ENCODE results near the gene CNOT8. TPM values are rescaled to one million over a fixed set of nuclear protein-coding genes. Genes with fewer than 3 reads are reported as not detected.
"Not testable (repeated sequence)": the region's sequence is repeated elsewhere in the genome, so short reads cannot be mapped to it uniquely, and the experiment has no call there.

Gene CNOT8
- total RNA-seq, 1 donor from 2014 or later: 66.2 TPM

GRCh38 chr5:154865466-154866184, 7.2 kb downstream of the CNOT8 start:
- DNase-seq (ENCODE audit: low spot score): no peak

DNA sequence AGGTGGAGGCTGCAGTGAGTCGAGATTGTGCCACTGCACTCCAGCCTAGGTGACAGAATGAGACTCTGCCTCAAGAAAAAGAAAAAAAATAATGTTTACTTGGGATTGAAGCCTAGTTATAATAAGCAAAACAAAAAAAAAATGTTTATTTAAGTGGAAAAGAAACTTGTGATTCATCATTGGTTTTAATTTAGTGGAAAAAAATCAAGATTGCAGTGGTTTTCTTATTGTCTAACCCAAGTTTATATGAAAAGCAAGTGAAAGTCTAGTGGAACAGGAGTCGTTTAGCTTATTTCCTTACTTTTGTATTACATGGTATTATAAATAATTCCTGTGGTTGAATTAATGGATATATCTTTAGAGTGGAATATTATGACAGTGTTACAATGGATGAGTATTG, 8.4 kb downstream of the CNOT8 start:
- no peak for DNase-seq (ENCODE audit: low spot score)

DNA sequence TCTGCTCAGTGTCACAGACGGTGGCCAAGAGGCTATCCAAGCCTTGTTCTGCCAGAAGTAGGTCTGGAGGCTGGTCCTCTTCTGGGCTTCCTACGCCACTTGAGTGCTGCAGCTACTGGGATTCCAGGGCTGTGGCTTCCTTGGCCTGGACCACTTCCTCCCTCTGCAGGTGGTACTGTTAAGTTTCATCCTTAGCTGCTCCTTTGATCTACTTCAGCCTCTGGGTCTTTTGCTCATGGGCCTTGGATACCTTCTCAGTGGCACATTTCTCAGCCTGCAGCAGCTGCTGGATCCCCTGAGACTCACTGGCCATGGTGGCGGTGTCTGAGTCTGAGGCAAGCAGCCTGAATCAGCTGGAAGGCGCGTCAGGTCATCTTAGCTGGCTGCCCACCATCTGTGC, 10.3 kb downstream of the CNOT8 start:
- DNase-seq (ENCODE audit: low spot score): no peak

DNA sequence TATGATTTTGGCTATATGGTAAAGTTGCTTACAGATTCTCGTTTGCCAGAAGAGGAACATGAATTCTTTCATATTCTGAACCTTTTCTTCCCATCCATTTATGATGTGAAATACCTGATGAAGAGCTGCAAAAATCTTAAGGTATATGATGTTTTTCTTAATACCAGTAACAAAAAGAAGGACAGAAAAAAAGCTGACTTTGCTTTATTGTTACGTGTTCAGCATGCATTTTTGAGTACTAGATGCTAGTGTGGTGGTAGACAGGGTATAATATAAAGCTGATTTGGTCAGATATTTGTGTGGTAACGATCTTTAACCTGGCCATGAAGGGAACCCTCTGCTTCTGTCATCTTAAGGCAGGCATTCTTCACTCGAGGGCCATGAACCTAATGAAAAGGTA, 13.3 kb downstream of the CNOT8 start:
- no peak for DNase-seq (ENCODE audit: low spot score)

- no peak for DNase-seq (ENCODE audit: low spot score)
Measured at GRCh38 chr5:154873791-154874331, 15.4 kb downstream of the CNOT8 start.

DNA sequence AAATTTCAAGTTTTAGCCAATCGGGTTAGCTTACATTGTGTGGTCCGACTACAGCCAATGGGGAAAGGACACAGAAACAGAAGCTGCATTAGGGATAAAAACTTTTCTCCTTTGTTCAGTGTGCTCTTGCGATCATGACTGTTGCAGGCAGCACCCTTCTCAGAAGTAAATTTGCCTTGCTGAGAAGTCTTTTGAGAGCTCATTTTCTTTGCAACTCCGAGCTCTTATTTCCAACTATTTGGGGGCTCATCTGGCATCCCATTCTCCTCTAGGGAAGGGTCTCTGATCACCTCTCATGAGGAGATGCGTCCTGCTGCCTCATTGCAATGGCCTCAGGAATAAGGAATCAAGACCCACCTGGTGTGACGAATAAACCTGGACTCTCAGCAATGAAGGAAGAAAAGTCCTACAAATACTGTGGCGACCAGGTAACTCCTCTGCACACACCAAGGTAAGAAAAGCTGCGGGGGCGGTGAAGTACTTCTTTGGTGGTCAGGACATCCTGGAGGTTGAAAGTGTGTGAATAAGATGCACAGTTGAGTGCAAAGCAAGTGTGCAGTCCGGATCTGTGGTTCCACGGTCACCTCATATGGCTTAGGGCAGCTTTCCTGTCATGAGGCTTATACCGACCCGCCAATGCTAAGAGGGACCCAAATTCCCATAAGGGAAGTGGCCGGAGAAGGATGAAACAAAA, 20.4 kb downstream of the CNOT8 start:
- no peak for DNase-seq (ENCODE audit: low spot score)

DNA sequence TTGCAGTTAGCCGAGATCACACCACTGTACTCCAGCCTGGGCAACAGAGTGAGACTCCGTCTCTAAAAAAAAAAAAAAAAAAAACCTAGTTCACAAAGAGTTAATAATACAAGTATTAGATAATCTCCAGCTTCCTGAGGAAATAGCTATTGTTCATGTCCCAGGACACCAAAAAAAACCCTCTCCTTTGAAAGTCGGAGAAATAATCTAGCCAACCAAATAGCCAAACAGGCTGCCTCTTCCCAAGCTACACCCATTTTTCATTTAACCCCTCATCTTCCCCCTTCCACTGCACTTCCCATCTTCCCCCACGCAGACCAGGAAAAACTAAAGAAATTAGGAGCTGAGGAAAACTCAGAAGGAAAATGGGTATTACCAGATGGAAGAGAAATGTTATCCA, 23.6 kb downstream of the CNOT8 start:
- no peak for DNase-seq (ENCODE audit: low spot score)

- no peak for DNase-seq (ENCODE audit: low spot score)
Measured at GRCh38 chr5:154884424-154884823, 26.0 kb downstream of the CNOT8 start.

GRCh38 chr5:154885439-154885838, 27.0 kb downstream of the CNOT8 start:
- no peak for DNase-seq (ENCODE audit: low spot score)

- DNase-seq (ENCODE audit: low spot score): no peak
Measured at GRCh38 chr5:154892369-154892771, 33.9 kb downstream of the CNOT8 start.

DNA sequence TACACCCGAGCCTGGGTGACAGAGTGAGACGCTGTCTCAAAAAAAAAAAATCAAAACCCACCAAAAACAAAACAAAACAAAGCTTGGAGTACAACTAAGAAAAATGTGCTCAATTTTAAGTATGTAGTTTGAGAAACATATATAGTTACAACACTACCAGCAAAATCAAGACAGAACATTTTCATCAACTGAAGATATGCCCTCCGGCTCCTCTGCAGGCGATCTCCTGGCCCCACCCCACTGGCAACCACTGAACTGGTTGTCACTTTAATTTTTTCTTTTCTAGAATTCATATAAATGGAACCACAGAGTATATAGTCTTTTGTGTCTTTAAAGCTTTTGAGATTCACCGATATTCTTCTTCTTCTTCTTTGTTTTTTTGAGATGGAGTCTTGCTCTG, 35.0 kb downstream of the CNOT8 start:
- DNase-seq (ENCODE audit: low spot score): no peak

- no peak for DNase-seq (ENCODE audit: low spot score)
Measured at GRCh38 chr5:154895606-154896561, 37.5 kb downstream of the CNOT8 start.

DNA sequence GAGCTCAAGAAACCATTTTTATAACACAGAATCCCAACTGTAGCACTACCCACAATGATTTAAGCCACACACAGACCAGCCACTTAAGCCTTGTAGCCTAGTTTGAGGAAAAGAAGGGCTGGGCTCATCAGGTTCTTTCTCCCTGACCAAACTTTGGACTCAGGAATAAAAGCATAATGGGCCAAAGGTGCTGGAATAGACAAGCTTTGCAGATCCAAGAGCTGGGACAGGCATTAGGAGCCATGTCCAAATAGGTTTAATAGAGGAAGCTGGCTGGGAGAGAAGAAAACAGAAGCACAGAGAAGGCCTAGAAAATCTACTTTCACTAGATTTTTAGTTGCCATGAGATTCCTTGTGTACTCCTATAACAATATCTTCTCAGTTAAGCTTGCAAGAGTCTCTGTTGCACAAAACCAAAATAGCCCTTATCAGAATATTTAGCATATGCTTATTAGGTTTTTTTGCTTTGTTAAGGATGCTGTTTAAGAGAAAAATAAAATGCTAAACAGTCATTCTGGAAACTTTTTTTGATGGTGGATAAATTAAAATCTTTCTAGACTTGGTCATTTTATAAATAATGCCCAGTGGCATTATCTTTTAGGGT, 38.2 kb downstream of the CNOT8 start:
- DNase-seq (ENCODE audit: low spot score): no peak

DNA sequence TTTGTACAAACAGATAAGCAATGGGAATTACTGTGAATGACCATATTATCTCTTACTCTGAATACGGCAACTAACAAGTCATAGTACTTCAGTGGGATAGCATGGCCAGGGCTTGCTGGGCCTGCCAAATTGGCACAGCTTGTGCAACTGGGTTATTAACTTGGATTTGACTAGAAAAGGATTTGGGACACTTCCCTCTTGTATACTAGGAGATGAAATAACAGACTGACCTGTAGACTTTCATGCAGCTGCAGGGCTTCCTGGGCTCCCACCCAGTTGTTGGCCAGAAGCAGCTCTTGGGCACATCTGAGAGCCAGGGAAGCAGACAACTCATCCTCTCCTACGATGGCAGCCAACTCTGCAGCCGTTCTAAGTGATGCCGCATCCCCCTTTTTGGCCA, 39.8 kb downstream of the CNOT8 start:
- no peak for DNase-seq (ENCODE audit: low spot score)

DNA sequence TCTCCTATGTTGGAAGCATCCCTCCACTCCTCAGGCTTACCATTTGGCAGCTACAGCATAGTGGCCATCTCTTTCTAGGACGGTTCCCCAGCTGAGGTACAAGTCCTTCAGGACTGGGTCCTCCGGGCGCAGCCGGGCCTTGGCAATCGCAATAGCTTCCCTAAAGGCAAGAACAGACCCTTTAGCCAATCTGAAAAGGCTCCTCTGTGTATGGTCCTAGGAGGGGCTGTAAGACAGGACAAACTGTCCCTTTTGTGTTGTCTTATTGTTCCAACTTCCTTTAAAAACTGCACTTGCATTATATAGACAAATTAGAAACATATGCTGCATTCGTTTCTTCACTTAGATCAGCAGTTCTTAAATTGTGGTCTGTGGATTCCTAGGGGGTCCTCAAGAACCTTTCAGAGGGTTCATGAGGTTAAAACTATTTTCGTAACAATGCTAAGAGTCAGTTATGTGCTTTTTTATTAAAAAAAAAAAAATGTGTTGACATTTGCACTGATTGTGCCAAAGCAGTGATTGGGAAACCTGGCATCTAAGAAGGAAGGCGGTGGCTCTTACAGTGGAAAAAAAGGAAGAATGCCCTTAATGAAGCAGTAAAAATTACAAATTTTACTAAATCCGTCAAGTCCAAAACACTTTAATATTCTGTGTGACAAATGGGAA, 40.9 kb downstream of the CNOT8 start:
- no peak for DNase-seq (ENCODE audit: low spot score)

DNA sequence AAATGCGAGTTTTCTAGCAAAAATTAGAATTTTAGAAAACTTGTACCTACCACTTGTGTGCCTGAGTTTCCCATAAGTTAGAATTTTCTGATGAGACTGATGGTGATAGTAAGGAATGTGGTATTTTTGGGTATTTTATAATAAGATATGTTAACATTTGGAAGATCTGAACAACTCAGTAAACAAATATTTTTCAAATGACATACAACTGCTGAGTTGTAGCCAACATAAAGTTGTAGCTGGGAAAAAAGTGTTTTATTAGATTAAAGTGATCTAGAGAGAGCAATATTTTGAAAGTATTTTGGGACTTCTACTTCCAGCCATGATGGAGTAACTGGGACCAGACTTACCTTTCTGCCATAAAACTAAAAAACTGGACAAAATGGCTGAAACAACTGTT, 41.6 kb downstream of the CNOT8 start:
- no peak for DNase-seq (ENCODE audit: low spot score)

- DNase-seq (ENCODE audit: low spot score): no peak
Measured at GRCh38 chr5:154901276-154901675, 42.8 kb downstream of the CNOT8 start.

DNA sequence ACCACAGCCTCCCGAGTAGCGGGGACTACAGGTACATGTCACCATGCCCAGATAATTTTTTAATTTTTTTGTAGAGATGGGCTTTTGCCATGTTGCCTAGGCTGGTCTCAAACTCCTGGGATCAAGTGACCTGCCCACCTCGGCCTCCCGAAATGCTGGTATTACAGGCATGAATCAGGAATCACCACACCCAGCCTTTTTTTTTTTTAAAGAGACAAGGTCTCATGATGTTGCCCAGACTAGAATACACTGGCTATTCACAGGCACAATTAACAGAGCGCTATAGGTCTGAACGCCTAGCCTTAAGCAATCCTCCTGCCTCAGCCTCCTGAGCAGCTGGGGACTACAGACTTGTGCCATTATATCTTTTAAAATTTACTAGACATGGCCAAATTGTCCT, 43.5 kb downstream of the CNOT8 start:
- DNase-seq (ENCODE audit: low spot score): no peak

- DNase-seq (ENCODE audit: low spot score): not testable (repeated sequence)
Measured at GRCh38 chr5:154905601-154906000, 47.2 kb downstream of the CNOT8 start.

GRCh38 chr5:154916874-154917273, 58.4 kb downstream of the CNOT8 start:
- DNase-seq (ENCODE audit: low spot score): no peak

- DNase-seq (ENCODE audit: low spot score): no peak
Measured at GRCh38 chr5:154917757-154918156, 59.3 kb downstream of the CNOT8 start.
